LHCN-M2 (cell line): ENCODE measurements around the gene RALGDS. TPM values are rescaled to one million over a fixed set of nuclear protein-coding genes. Genes with fewer than 3 reads are reported as not detected.
A peak's percentile ranks its signal among the peaks of the same experiment; 100 is the strongest.
"Not testable (repeated sequence)": the region's sequence is repeated elsewhere in the genome, so short reads cannot be mapped to it uniquely, and the experiment has no call there.

ENCODE experiments used
- DNase-seq: peaks from one replicate; pipeline ENCODE4 v3.0.0-alpha.2; 2012; ENCODE audit warnings: low read depth
- total RNA-seq: library from RNA; depleted of rRNA; stranded (reverse); fragments of >200 nt; gene quantifications from 2 replicates; pipeline ENCODE4 v1.2.3, GENCODE V29; 2014

RALGDS gene
- total RNA-seq, 1 experiment from 2014 or later: 17.8 TPM

- no peak for DNase-seq
Measured at GRCh38 chr9:133107961-133108793, 12.9 kb downstream of the RALGDS start.

GRCh38 chr9:133107245-133107722 lies 13.8 kb downstream of the RALGDS start:
- DNase-seq: no peak

DNA sequence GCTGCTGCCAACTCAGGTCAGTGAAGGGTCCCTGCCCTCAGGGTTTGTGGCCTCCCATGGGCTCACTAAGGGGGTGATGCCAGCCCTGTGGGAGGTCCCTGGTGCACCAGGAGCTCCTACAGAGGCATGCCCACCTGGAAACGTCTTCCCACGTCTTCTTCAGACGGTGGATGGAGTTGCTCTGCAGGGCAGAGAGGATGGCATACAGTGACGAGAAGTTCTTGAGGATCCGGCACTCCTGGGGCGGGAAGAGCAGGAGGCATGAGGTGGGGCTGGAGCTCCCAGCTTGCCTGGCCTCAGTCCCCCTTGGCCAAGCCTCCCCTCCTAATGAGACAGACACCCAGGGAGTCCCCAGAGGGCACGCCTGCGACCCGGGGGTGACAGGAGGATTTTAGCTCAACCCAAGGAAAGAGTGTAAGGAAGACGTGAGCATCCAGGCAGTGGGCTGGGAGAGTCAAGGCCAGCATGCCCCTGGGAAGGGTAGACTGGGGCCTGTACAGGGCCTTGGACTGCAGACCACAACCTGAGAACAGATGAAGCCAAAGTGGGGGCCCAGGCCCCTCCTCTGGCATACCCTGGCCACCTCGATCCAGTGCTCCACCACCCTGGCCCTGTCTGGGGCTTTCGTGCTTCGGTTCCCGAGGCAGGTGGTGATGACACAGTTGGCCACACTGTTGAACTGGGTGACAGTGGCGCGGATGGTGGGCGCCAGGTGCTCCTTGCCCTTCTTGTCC lies 14.4 kb downstream of the RALGDS start:
- DNase-seq: no peak

DNA sequence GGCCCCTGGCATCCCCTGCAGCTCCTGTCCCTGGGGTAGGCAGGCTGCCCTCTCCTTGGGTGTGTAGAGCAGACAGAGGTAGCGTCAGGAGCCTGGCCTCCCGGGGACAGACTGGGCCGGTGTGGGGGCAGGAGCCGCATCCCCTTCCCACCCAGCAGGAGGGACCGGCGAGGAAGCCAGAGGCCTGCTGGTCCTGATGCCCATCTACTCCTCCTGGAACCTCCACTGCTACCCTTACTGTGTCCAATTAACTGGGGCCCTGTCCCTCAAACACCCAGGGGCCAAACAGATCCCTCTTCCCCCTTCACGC lies 15.6 kb downstream of the RALGDS start:
- no peak for DNase-seq

- no peak for DNase-seq
Measured at GRCh38 chr9:133104718-133105460, 16.2 kb downstream of the RALGDS start.

DNA sequence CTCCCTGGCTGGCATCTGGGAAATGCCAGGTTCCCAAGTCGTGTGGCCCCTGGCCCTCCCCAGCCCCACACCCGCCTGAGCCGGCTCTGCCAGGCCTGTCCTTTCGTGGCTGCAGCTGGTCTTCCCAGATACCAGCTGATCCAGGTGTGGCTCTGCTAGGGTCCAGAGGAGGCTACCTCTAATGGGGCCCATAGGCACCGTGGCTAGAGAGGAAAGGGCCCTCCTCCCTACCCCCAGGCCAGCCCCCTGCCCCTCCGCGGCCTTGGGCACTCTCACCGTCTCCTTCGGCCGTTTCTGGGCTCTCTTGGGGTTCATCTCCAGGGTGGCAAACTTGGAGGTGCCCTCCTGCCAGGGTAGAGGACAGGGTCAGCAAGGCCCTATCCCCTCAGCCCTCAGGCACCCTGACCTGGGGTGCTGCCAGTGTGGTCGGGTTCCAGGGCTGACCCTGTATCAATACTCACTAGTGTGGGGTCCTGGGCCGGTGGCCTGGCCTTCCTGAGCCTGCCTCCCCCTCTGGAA lies 17.0 kb downstream of the RALGDS start:
- no peak for DNase-seq

DNA sequence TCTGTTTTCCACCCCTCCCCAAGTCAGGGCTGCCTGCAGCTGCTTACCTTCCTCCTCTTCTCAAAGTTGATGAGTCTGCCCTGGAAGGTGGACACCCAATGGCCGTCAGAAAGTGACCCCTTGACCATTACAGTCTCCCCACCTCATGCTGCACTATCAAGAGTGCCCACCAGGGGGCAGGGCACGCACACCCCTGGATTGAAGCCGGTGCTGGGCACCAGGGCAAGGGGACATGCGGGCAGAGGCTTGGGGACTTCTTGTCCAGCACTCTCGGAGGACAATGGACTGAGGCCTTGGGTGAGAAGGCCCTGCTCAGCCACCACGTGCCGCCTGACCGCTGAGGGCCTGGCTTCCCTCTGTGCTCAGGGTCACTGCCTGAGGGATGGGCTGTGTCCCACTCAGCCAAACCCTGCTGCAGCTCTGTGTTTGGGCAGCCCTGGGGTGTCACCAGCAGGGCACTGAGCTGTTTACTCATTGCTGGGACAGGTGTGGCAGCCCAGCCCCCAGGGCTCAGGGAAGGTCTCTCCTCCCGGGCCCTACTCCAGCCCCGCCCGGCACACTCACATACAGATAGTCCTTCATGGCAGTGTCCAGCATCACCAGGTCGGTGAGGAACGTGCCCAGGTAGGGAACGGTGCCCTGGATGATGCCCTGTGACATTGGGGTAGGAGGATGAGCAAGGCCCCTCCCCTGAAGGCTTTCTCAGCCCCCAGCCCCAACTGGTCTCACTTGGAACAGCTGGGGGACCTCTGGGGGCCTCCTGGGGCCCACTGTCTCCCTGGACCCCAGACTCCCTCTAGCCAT lies 17.7 kb downstream of the RALGDS start:
- peak; percentile 38 for DNase-seq

GRCh38 chr9:133102190-133103021 lies 18.6 kb downstream of the RALGDS start:
- DNase-seq: no peak

- DNase-seq: no peak
Measured at GRCh38 chr9:133101356-133102189, 19.5 kb downstream of the RALGDS start.

- no peak for DNase-seq
Measured at GRCh38 chr9:133100506-133101355, 20.3 kb downstream of the RALGDS start.

DNA sequence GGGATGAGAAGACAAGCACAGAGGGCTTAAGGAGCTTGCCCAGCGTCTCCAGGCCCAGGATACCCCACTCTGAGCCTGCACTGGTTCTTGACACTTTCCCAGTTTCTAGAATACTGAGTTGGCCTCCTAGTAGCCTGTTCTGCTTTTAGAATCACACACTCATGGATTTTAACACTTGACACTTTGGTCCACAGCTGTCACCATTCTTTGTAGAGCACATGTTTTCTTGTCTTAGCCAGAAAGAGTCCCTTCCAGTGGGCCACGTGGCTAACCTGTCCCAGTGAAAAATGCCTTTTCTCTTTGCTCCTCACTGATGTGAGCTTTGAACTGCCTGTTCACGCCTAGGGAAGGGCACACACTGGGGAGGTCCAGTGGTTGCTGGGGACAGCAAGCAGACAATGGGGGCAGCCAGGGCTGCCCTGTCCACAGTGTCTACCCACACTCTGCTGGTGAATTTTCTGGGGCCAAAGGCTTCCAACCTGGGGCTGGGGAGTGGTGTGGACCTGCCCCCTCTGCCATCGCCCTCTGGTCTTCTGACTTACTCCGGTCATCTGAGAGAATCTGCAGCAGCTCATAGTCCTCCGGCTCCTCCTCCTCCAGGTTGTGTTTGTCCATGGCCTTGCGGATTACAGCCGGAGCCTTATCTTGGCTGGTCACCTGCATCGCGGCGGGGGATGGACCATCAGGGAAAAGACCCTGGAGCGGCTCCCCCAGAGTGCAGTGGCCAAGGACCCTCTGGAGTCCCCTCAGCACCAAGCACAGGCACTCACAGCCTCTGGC lies 21.1 kb downstream of the RALGDS start:
- no peak for DNase-seq

- DNase-seq: no peak
Measured at GRCh38 chr9:133098871-133099270, 22.2 kb downstream of the RALGDS start.

DNA sequence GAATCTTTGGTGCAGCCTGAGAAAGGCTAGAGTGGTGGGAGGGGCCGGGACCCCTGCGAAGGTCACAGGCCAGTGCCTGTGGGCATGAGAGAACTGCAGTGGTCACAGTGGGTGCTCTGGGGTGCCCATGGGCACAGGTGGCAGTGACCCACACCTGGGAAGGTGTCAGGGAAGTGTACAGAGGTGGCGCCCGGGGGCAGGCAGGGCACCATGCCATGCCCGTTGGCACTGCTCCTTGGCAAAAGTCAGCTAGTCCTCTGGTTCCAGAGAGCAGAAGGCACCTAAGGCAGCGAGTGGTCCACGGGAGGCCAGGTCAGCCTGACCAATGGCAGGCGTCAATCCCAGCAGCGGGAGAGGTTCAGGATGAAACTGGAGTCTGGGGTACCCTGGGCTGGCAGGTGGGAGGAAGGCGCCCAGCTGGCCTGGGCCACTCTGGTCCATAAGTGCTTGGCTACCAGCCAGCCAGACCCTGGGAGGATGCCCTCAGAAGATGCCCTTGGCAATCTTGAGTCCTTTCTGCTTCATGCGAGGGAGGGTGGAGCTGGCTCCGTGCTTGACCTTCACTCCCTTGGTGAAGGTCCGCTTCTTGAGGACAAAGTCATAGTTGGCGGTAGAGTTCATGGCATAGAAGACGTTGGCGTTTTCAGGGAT lies 22.8 kb downstream of the RALGDS start:
- no peak for DNase-seq

GRCh38 chr9:133094842-133095393 lies 26.1 kb downstream of the RALGDS start:
- no peak for DNase-seq

- not testable (repeated sequence) for DNase-seq
Measured at GRCh38 chr9:133094351-133094750, 26.7 kb downstream of the RALGDS start.

DNA sequence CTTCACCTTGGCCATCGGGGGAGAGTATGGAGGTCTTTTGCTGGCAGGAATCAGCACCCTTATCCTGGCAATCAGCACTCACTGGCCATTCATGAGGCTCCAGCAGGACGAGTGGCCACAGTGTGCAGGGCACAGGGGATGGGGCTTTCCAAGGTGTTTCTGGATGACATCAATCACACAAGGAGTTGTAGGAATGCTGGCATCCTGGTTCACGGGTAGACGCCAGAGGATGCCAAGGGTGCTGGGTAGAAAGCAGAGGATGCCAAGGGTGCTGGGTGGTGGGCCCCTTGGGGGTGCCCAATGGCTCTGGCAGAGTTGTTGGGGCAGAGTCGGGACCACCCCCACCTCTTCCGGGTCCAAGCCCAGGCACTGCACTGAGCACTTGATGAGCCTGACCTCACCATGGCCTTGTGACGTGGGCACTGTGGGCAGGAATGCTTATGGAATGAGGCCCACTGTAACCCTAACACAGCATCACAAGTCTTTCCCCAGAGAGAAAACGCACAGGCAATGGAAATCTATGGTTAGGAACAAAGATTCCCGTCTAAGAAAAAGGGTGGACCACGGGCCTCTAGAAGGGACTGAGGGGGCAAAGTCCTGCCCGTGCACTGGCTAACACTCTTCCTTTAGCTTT lies 30.2 kb downstream of the RALGDS start:
- no peak for DNase-seq
